ENCODE results near the gene ST7L. TPM values are rescaled to one million over a fixed set of nuclear protein-coding genes. Genes with fewer than 3 reads are reported as not detected.

The ST7L gene, protein sequence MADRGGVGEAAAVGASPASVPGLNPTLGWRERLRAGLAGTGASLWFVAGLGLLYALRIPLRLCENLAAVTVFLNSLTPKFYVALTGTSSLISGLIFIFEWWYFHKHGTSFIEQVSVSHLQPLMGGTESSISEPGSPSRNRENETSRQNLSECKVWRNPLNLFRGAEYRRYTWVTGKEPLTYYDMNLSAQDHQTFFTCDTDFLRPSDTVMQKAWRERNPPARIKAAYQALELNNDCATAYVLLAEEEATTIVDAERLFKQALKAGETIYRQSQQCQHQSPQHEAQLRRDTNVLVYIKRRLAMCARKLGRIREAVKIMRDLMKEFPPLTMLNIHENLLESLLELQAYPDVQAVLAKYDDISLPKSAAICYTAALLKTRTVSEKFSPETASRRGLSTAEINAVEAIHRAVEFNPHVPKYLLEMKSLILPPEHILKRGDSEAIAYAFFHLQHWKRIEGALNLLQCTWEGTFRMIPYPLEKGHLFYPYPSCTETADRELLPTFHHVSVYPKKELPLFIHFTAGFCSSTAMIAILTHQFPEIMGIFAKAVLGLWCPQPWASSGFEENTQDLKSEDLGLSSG
- 10 to 100 TPM; 21.5 to 36.1 TPM for total RNA-seq
- 10 to 100 TPM in 1 of 2 donors, 1 to 10 TPM in 1; 8.4 to 12.9 TPM for polyA plus RNA-seq
- long read RNA-seq, donor 1, partial matches to known transcripts = 8 of 10 reads
- long read RNA-seq, donor 1, other reads (novel, unspliced or antisense) = 0 of 10 reads
- long read RNA-seq, donor 2, partial matches to known transcripts = 0 of 2 reads
- long read RNA-seq, donor 2, other reads (novel, unspliced or antisense) = 0 of 2 reads
- long read RNA-seq, donor 3, partial matches to known transcripts = 5 of 6 reads
- long read RNA-seq, donor 3, other reads (novel, unspliced or antisense) = 0 of 6 reads
- long read RNA-seq, donor 4, partial matches to known transcripts = 0 of 18 reads
- long read RNA-seq, donor 4, other reads (novel, unspliced or antisense) = 18 of 18 reads
- long read RNA-seq, donor 5, partial matches to known transcripts = 5 of 8 reads
- long read RNA-seq, donor 5, other reads (novel, unspliced or antisense) = 0 of 8 reads

DNA sequence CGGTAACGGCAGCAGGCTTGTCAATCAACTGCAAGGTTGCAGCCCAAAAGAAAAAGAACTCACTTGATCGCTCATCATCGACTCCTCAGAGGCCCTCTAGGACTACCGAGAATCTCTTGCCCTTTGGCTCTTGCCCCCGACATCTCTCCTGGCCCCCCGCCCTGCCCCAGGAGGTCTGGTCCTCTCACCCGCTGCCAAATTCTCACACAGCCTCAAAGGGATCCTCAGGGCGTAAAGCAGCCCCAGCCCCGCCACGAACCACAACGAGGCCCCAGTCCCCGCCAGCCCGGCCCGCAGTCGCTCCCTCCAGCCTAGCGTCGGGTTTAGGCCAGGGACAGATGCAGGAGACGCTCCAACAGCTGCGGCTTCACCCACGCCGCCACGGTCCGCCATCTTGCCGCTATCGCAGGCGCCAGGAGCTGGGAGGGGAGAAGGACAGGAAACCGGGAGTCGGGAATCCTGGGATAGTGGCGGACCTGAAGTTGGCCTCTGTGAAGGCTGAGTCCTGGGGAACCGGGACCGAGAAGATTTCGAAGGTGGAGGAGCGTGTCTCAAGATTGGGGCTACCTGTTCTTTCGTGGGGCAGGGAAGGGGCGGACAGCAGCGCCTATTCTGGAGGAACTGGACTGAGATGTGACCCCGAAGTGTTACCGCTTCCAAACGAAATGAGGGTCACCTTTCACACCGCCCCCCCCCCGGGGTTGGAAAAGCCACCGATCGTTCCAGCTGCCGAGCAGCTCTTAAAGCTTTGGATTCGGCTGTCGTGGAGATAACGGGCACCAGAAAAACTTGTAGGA lies at the start of gene ST7L:
ST7L (minus strand) TSS at position 421 of the 797 bp plus-strand sequence; CDS start at position 393, 28 bp downstream.
- DNase-seq = peak; percentile 76 to 88 (median 85)
- ATAC-seq (ENCODE audit: insufficient read depth, low FRiP score) = peak; percentile 68
- H3K9me3 ChIP-seq (ENCODE audit: control insufficient read depth in 4 of 4, insufficient read depth in 3 of 4, low read length in 3 of 4) = no peaks in the 10 kb centered on the region
- peak within 1 kb of the TSS; percentile 96 for H3K4me3 ChIP-seq
- peaks cover 3 to 28% (median 8%) of the 10 kb centered on the region in 5 donors for H3K4me1 ChIP-seq (ENCODE audit: control insufficient read depth in 5 of 5, insufficient read depth in 5 of 5, low read length in 5 of 5)
- peak within 1 kb of the TSS; percentile 87 to 99 for H3K9ac ChIP-seq (ENCODE audit: insufficient read depth in 1 of 2, low read length in 2 of 2)
- H3K27me3 ChIP-seq (ENCODE audit: control insufficient read depth in 3 of 3, insufficient read depth in 3 of 3, low read length in 2 of 3) = no peaks in the 10 kb centered on the region
- H3K36me3 ChIP-seq (ENCODE audit: control insufficient read depth in 4 of 4, insufficient read depth in 4 of 4, low read length in 4 of 4) = peaks cover 0 to 12% (median 2%) of the 10 kb centered on the region in 4 donors
- TF ChIP-seq, protein P1, sequence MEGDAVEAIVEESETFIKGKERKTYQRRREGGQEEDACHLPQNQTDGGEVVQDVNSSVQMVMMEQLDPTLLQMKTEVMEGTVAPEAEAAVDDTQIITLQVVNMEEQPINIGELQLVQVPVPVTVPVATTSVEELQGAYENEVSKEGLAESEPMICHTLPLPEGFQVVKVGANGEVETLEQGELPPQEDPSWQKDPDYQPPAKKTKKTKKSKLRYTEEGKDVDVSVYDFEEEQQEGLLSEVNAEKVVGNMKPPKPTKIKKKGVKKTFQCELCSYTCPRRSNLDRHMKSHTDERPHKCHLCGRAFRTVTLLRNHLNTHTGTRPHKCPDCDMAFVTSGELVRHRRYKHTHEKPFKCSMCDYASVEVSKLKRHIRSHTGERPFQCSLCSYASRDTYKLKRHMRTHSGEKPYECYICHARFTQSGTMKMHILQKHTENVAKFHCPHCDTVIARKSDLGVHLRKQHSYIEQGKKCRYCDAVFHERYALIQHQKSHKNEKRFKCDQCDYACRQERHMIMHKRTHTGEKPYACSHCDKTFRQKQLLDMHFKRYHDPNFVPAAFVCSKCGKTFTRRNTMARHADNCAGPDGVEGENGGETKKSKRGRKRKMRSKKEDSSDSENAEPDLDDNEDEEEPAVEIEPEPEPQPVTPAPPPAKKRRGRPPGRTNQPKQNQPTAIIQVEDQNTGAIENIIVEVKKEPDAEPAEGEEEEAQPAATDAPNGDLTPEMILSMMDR (IDR thresholded peaks at IDR 0.05; ENCODE audit: control extremely low read depth, extremely low read depth) = no peak
- 0% methylated on average over 48 of the region's 48 CpGs for WGBS, 2 donors
- peak within 1 kb of the TSS; percentile 97 to 100 for H3K27ac ChIP-seq (ENCODE audit: low read depth in 1 of 2, low read length in 1 of 2)

DNA sequence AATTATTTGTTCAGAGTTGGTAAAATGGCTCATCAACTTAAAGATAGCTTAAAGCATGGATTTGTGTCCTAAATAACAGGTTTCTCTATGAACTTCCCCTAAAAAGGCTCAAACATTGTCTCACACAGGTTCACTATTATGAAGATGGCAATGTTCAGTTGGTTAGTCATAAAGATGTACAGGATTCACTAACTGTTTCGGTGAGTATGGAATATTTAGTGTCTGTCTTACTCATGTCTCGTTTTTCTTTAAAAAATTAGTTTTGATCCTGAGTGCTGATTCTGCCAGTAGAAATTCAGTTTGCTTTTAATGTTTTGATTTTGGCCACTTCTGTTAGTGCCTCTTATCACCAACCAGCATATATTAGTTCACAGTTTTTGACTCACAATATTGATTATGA lies 48.0 kb upstream of the ST7L start:
- Histone ChIP-seq H3K27me3 (ENCODE audit: control insufficient read depth in 3 of 3, insufficient read depth in 3 of 3, low read length in 2 of 3) (no peaks in the 10 kb centered on the region), H3K4me1 (ENCODE audit: control insufficient read depth in 5 of 5, insufficient read depth in 5 of 5, low read length in 5 of 5) (no peaks in the 10 kb centered on the region), H3K4me3 (no peak overlapping the region), H3K9me3 (ENCODE audit: control insufficient read depth in 4 of 4, insufficient read depth in 3 of 4, low read length in 3 of 4) (no peaks in the 10 kb centered on the region), H3K9ac (ENCODE audit: insufficient read depth in 1 of 2, low read length in 2 of 2) (no peak overlapping the region), H3K36me3 (ENCODE audit: control insufficient read depth in 4 of 4, insufficient read depth in 4 of 4, low read length in 4 of 4) (peaks cover 10 to 49% (median 21%) of the 10 kb centered on the region in 4 donors), H3K27ac (ENCODE audit: low read depth in 1 of 2, low read length in 1 of 2) (no peak overlapping the region)
- no peak for ATAC-seq (ENCODE audit: insufficient read depth, low FRiP score)
- no peak for DNase-seq
- TF ChIP-seq, protein P1 (IDR thresholded peaks at IDR 0.05; ENCODE audit: control extremely low read depth, extremely low read depth) = no peak
- 87 to 95% methylated on average over 2 of the region's 2 CpGs for WGBS, 2 donors

DNA sequence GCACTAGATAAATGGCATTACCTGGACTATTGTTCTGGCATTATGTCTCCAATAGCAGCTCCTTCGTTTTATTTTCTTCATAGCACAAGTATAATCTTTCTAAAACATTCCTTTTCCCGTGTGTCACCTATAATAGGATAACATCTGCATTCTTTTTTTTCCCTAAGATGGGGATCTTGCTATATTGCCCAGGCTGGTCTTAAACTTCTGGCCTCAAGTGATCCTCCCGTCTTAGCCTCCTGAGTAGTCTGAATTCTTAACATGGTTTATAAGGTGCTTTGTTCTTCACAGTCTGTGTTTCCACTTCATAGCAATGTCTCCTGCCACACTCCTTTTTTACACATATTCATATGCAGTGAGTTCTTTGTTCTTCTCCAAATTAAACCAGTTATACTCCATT lies 46.9 kb upstream of the ST7L start:
- H3K9me3 ChIP-seq (ENCODE audit: control insufficient read depth in 4 of 4, insufficient read depth in 3 of 4, low read length in 3 of 4) = no peaks in the 10 kb centered on the region
- DNase-seq (no peak), ATAC-seq (ENCODE audit: insufficient read depth, low FRiP score) (no peak)
- 81 to 95% methylated on average over 3 of the region's 3 CpGs for WGBS, 2 donors
- no peaks in the 10 kb centered on the region for H3K4me1 ChIP-seq (ENCODE audit: control insufficient read depth in 5 of 5, insufficient read depth in 5 of 5, low read length in 5 of 5)
- H3K36me3 ChIP-seq (ENCODE audit: control insufficient read depth in 4 of 4, insufficient read depth in 4 of 4, low read length in 4 of 4) = peaks cover 10 to 49% (median 27%) of the 10 kb centered on the region in 4 donors
- H3K4me3 ChIP-seq = no peak overlapping the region
- TF ChIP-seq, protein P1 (IDR thresholded peaks at IDR 0.05; ENCODE audit: control extremely low read depth, extremely low read depth) = no peak
- no peak overlapping the region for H3K9ac ChIP-seq (ENCODE audit: insufficient read depth in 1 of 2, low read length in 2 of 2)
- no peaks in the 10 kb centered on the region for H3K27me3 ChIP-seq (ENCODE audit: control insufficient read depth in 3 of 3, insufficient read depth in 3 of 3, low read length in 2 of 3)
- H3K27ac ChIP-seq (ENCODE audit: low read depth in 1 of 2, low read length in 1 of 2) = no peak overlapping the region

All from lung (tissue), 16 donors.